CD4-positive, alpha-beta T cell (primary cell): ENCODE results near the gene NAA16. TPM values are rescaled to one million over a fixed set of nuclear protein-coding genes. Genes with fewer than 3 reads are reported as not detected.
A peak's percentile ranks its signal among the peaks of the same experiment; 100 is the strongest.

Experiments used
- ATAC-seq: fragments of 200-7000 bp; cut with Tn5 transposase; one replicate; pipeline ENCODE4 v1.10.0; 2022; ENCODE audit warnings: mild to moderate bottlenecking; ENCODE audit not compliant: poor library complexity
- CTCF ChIA-PET: fragments of 350-600 bp; sonication (Branson Sonifier 250); formaldehyde crosslinking; loops from one replicate; lab custom pipeline; 2021; ENCODE audit warnings: antibody characterized with exemption, inconsistent platforms; lab: Charles Lee
- POLR2A ChIA-PET: fragments of 350-600 bp; sonication (Branson Sonifier 250); formaldehyde crosslinking; loops from one replicate; lab custom pipeline; 2021; ENCODE audit warnings: antibody characterized with exemption, inconsistent platforms; lab: Charles Lee
- DNase-seq, 14 experiments: peaks; one replicate each; pipeline ENCODE4 v3.0.0-alpha.2; 2013 to 2020; ENCODE audit warnings: mixed read lengths in 2 of 14
- H3K27ac ChIP-seq, 2 donors: one replicate each; pipeline versions ENCODE4 v1.5.1 to v1.7.0; 2013; ENCODE audit warnings: low read length in 2 of 2, low read depth in 1 of 2, mild to moderate bottlenecking in 1 of 2
- H3K27me3 ChIP-seq, 2 experiments: 1 replicate in 1 of 2; 2 replicates in 1 of 2; pipeline versions ENCODE4 v1.6.1 to v1.7.0; 2013; ENCODE audit warnings: low read length in 2 of 2, control low read depth in 1 of 2, mild to moderate bottlenecking in 1 of 2, moderate library complexity in 1 of 2; ENCODE audit not compliant: insufficient read depth in 2 of 2, control insufficient read depth in 1 of 2
- H3K36me3 ChIP-seq: one replicate; pipeline ENCODE4 v1.6.1; 2013; ENCODE audit warnings: low read length, control low read depth; ENCODE audit not compliant: insufficient read depth
- H3K4me1 ChIP-seq: one replicate; pipeline ENCODE4 v1.6.1; 2013; ENCODE audit warnings: low read length, control low read depth; ENCODE audit not compliant: insufficient read depth
- H3K4me3 ChIP-seq: one replicate; pipeline ENCODE4 v1.5.1; 2013; ENCODE audit warnings: mild to moderate bottlenecking, low read length, moderate library complexity
- H3K9me3 ChIP-seq, 2 experiments: 1 replicate in 1 of 2; 2 replicates in 1 of 2; pipeline versions ENCODE4 v1.6.1 to v1.7.0; 2013; ENCODE audit warnings: low read length in 2 of 2, mild to moderate bottlenecking in 2 of 2, control low read depth in 1 of 2, moderate library complexity in 1 of 2; ENCODE audit not compliant: control insufficient read depth in 1 of 2, insufficient read depth in 1 of 2
- H3K27ac Mint-ChIP-seq: one replicate; pipeline ENCODE4 v1.8.0; 2020; ENCODE audit warnings: mixed read lengths
- H3K27me3 Mint-ChIP-seq: one replicate; pipeline ENCODE4 v1.8.0; 2021; ENCODE audit warnings: mixed read lengths
- H3K36me3 Mint-ChIP-seq: one replicate; pipeline ENCODE4 v1.8.0; 2021; ENCODE audit warnings: low read depth, mixed read lengths
- H3K4me1 Mint-ChIP-seq: one replicate; pipeline ENCODE4 v1.8.0; 2021; ENCODE audit warnings: low read depth, mixed read lengths
- H3K4me3 Mint-ChIP-seq: one replicate; pipeline ENCODE4 v1.8.0; 2020; ENCODE audit warnings: mild to moderate bottlenecking, mixed read lengths
- H3K9me3 Mint-ChIP-seq: one replicate; pipeline ENCODE4 v1.8.0; 2020; ENCODE audit warnings: mixed read lengths
- intact Hi-C, 2 experiments: fragments of 100-400 bp; cut with DNase I in 1 of 2; cut with micrococcal nuclease in 1 of 2; formaldehyde crosslinking; loops; one replicate each; pipeline versions ENCODE4 v1.15.1 to v1.9.0; 2023 to 2025; cut with DNase I, micrococcal nuclease
- total RNA-seq, 174 experiments: library from RNA in 2 of 174; stranded (reverse) in 2 of 174; gene quantifications; one replicate each; pipeline ENCODE4 v1.2.3 and lab custom pipeline; 2021 to 2026
- TF ChIP-seq, protein P1 (sequence below): fragments of 200-600 bp; IDR thresholded peaks from one replicate; pipeline ENCODE4 v1.8.0; 2022; ENCODE audit warnings: antibody characterized with exemption, mild to moderate bottlenecking

NAA16 gene
- total RNA-seq, 2 experiments from 2014 or later: 76.9 to 80.5 TPM

DNA sequence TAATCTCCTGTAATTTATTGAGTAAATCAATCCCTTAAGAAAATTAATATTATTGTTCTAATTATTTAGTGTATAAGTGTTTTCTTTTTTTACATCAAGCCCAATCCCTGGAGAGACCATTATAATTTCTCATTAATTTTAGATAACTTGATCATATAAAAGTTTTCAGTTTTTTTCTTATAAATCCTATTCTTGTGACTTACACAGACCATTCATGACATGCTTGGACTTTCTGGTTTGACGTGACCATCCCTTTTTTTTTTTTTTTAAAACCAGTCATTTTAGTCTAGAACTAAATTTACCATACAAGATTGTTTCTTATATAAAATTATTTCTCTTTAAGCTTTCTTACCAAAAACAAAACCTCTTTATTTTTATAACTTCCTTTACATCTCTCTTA is 42.3 kb upstream of the NAA16 start:
- peaks cover 20% of the 10 kb centered on the region for H3K36me3 Mint-ChIP-seq
- CTCF ChIA-PET: interaction anchor here (0.7 kb wide), 2 partner anchors 18 to 61 kb away, joined by 3 to 4 read pairs; no protein-coding TSS in a partner anchor

DNA sequence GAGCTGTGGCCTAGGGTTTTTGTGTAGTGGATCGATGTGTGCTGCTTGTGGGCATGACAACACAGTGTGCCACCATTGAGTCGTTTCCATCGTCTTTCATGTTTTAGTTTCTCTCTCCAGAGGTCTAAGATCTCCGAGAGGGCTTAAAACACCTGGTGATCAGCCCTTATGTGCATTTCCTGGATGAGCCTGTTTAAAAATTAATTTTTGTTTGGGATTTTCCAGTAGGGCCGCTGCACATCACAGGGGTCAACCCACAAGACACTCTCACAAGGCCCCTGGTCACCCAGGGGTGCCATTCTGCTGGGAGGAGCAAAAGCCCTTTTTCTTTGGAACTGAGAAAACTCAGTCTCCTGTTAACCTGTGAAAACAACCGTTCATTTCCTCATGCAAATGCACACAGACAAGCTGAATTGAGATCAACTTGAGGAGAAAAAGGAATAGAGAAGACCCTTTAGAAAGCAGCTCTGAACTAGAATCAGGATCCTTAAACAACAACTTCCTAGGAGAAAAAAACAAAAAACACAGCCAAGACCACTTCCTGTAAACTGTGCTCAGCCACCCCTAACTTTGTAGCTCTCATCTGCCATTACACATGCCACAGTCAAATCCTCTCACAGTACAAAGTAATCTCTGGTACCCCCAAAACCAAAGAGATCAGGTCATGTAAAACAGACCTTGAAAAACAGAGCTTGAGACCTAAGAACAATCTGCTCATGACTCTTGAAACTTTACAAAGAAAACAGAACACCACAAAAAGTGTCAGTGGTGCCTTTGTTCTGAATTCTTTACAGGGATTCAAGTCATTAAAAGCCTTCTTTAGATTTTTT is 39.4 kb upstream of the NAA16 start:
- Histone ChIP-seq H3K4me1 (peaks cover 3% of the 10 kb centered on the region), H3K27me3 (no peaks in the 10 kb centered on the region), H3K27ac (peak overlapping the region; percentile 21 to 42), H3K9me3 (peaks cover 3 to 11% of the 10 kb centered on the region in 2 experiments), H3K36me3 (no peaks in the 10 kb centered on the region), H3K4me3 (no peak overlapping the region)
- DNase-seq (peak in 3 of 14 experiments; percentile 18 to 33 (median 33)), ATAC-seq (peak; percentile 56)
- Mint-ChIP-seq H3K27ac (peak overlapping the region; percentile 79), H3K4me3 (peak overlapping the region; percentile 12), H3K4me1 (peaks cover 23% of the 10 kb centered on the region), H3K9me3 (peaks cover 2% of the 10 kb centered on the region), H3K27me3 (no peaks in the 10 kb centered on the region), H3K36me3 (peaks cover 19% of the 10 kb centered on the region)
- CTCF ChIA-PET: no interaction called here
- TF ChIP-seq, protein P1, sequence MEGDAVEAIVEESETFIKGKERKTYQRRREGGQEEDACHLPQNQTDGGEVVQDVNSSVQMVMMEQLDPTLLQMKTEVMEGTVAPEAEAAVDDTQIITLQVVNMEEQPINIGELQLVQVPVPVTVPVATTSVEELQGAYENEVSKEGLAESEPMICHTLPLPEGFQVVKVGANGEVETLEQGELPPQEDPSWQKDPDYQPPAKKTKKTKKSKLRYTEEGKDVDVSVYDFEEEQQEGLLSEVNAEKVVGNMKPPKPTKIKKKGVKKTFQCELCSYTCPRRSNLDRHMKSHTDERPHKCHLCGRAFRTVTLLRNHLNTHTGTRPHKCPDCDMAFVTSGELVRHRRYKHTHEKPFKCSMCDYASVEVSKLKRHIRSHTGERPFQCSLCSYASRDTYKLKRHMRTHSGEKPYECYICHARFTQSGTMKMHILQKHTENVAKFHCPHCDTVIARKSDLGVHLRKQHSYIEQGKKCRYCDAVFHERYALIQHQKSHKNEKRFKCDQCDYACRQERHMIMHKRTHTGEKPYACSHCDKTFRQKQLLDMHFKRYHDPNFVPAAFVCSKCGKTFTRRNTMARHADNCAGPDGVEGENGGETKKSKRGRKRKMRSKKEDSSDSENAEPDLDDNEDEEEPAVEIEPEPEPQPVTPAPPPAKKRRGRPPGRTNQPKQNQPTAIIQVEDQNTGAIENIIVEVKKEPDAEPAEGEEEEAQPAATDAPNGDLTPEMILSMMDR: no peak
- intact Hi-C loops: no loop called here
- POLR2A ChIA-PET: interaction anchor here (0.6 to 2.3 kb wide), 4 partner anchors 9 to 212 kb away, joined by 3 to 12 read pairs (median 6); partner anchors contain the start of gene MTRF1

More for the DNA sequence above, 42.3 kb upstream of the NAA16 start:
- ATAC-seq (no peak), DNase-seq (peak in 1 of 14 experiments; percentile 20)
- Mint-ChIP-seq H3K4me3 (no peak overlapping the region), H3K9me3 (peaks cover 2% of the 10 kb centered on the region), H3K27ac (no peak overlapping the region), H3K4me1 (peaks cover 25% of the 10 kb centered on the region), H3K27me3 (no peaks in the 10 kb centered on the region)
- TF ChIP-seq, protein P1: no peak
- Histone ChIP-seq H3K4me1 (peaks cover 3% of the 10 kb centered on the region), H3K9me3 (peaks cover 3 to 11% of the 10 kb centered on the region in 2 experiments), H3K27me3 (no peaks in the 10 kb centered on the region), H3K36me3 (no peaks in the 10 kb centered on the region), H3K27ac (no peak overlapping the region), H3K4me3 (no peak overlapping the region)
- intact Hi-C loops: loop anchor here in 1 of 2 experiments (10.0 kb wide), 1 partner anchor 494 kb away; the partner anchor contains the start of gene MRPS31
- POLR2A ChIA-PET: no interaction called here

DNA sequence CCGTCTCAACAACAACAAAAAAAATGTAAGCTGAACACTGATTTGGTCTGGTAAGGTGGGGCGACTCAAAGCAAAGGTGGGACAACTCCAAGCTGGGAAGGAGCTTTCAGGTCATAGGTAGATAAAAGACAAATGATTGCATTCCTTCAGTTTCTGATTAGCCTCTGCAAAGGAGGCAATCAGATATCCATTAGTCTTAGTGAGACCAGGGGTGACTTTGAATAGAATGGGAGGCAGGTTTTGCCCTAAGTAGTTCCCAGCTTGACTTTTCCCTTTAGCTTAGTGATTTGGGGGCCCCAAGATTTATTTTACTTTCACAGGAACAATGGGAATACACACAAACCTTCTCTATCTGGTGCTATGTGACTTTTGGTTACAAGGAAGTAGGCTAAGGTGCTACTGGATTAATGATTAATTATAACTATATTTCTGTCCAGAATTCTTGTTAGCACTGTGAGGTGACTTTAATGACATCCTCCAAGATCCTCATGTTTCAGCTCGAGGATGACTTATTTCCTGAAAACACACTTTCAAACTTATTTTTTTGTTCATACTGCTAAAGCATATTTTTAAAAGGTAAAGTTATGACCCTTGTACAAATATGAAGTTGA is 37.1 kb upstream of the NAA16 start:
- peaks cover 2% of the 10 kb centered on the region for H3K9me3 Mint-ChIP-seq
- intact Hi-C loops: no loop called here
- no peak for DNase-seq
- peaks cover 25% of the 10 kb centered on the region for H3K4me1 Mint-ChIP-seq
- no peak overlapping the region for H3K4me3 Mint-ChIP-seq
- peaks cover 12% of the 10 kb centered on the region for H3K36me3 Mint-ChIP-seq
- POLR2A ChIA-PET: interaction anchor here (2.3 kb wide), 1 partner anchor 13 kb away, joined by 8 read pairs; no protein-coding TSS in a partner anchor
- H3K27ac Mint-ChIP-seq: no peak overlapping the region
- CTCF ChIA-PET: no interaction called here
- Histone ChIP-seq H3K4me3 (no peak overlapping the region), H3K27ac (no peak overlapping the region), H3K9me3 (peaks cover 3 to 4% of the 10 kb centered on the region in 2 experiments), H3K27me3 (no peaks in the 10 kb centered on the region), H3K4me1 (peaks cover 3% of the 10 kb centered on the region), H3K36me3 (no peaks in the 10 kb centered on the region)
- H3K27me3 Mint-ChIP-seq: no peaks in the 10 kb centered on the region
- no peak for ATAC-seq
- TF ChIP-seq, protein P1: no peak
